GM18499 (cell line): Measurements from ENCODE around the gene HOXB7.

ENCODE experiments used
- ATAC-seq: cut with Tn5 transposase; IDR thresholded peaks from one replicate; pipeline ENCODE4 v1.9.1; 2021; ENCODE audit warnings: moderate number of reproducible peaks; ENCODE audit not compliant: insufficient read depth, unreplicated experiment

Gene HOXB7

DNA sequence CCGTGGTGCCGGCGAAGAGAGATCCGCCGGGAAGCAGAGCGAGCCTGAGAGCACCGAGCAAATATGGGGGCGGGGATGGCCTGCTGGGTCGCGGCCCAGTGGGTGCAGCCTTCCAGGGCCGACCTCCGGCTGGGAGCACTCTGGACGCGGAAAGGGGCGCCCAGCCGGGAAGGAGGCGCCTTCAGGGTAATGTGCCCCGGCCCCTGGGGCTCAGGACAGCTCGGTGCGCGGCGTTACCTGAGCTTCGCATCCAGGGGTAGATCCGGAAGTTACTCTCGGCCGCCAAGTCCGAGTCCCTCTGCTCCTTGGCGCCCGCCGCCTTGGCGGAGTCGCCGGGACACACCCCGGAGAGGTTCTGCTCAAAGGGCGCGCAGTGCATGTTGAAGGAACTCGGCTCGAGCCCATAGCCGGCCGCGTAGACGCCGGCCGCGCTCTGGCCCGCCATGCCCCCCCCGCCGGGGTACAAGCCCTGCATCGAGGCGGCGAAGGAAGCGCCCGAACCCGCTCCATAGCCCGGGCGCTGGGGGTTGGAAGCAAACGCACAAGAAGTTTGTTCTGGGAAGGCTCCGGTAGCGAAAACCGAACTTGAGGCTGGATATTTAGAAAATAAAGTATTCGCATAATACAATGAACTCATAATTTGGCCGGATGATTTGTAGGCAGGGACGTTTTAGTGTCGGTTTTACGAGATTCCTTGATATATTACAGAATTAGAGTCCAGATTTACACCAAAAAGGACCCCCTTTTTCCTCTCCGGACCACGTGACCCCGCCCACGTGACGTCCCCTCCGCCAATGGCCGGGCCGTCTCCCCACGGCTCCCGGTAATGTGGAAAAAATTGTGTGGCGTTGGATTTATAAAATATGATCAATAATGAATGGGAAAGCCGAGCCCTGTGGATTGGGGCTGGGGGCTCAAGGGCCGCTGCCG lies at the start of gene HOXB7:
HOXB7 (minus strand) TSS at position 736 of the 930 bp plus-strand sequence; CDS start at position 637, 99 bp downstream.
- no peak for ATAC-seq

- ATAC-seq: no peak
Observed at GRCh38 chr17:48655913-48656312, 45.1 kb upstream of the HOXB7 start.

DNA sequence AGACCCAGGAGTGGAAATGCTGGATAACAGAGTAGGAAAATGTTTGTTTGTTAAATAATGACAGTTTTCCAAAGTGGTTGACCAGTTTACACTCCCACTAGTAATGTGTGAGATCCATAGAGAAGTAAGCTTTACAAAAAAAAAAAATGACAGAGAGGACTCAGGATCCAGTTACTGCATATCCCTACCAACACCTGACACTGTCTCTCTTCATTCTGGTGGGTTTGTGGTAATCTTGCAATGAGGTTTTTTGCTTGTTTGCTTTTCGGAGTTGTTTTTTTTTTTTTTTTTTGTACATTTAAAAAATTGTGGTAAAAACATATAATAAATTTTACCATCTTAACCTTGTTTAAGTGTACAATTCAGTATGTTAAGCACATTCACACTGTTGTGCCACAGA lies 38.9 kb upstream of the HOXB7 start:
- no peak for ATAC-seq

- no peak for ATAC-seq
Observed at GRCh38 chr17:48647963-48648245, 37.1 kb upstream of the HOXB7 start.

DNA sequence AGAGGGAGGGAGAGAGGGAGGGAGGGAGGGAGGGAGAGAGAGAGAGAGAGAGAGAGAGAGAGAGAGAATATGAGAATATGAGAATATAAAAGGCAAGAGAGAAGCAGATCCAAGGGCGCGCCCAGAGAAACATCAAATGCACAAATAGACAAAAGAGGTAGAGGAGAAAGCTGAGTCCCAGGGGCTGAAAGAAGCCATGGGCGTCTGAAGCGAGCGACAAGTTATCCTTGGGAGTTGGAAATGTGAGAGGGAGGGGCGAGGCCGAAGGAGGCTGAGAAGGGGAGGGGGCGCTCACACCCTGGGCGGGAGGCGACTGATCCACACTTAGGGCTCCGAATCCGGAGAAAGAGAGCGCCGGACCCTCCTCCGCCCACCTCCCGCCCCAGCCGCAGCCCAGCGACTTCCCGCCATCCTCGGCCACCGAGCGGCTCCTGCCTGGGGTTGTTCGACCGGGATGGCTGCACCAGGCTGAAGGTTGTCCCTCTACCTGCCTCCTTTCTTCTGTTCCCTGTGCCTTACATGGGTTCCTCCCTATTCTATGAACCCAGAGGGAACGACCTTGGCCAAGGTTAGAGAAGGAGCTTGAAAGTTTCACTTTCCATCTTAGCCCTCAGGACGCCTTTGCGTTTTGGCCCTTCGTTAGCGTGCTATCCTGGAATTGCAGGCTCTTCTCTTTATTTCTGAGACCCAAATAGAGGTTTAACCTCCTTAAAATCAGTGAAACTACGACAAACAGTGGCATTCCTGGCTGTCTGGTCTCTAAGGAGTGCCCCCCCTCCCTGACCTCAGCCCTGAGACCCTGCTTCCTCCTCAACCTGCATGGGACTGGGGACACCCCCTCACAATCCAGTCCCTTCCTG lies 36.5 kb upstream of the HOXB7 start:
- ATAC-seq: no peak

- ATAC-seq: no peak
Observed at GRCh38 chr17:48646183-48647102, 35.6 kb upstream of the HOXB7 start.

GRCh38 chr17:48645639-48646182 lies 34.9 kb upstream of the HOXB7 start:
- no peak for ATAC-seq

- ATAC-seq: no peak
Observed at GRCh38 chr17:48644910-48645557, 34.2 kb upstream of the HOXB7 start.

- ATAC-seq: no peak
Observed at GRCh38 chr17:48644159-48644558, 33.3 kb upstream of the HOXB7 start.

- ATAC-seq: no peak
Observed at GRCh38 chr17:48643697-48644012, 32.8 kb upstream of the HOXB7 start.

DNA sequence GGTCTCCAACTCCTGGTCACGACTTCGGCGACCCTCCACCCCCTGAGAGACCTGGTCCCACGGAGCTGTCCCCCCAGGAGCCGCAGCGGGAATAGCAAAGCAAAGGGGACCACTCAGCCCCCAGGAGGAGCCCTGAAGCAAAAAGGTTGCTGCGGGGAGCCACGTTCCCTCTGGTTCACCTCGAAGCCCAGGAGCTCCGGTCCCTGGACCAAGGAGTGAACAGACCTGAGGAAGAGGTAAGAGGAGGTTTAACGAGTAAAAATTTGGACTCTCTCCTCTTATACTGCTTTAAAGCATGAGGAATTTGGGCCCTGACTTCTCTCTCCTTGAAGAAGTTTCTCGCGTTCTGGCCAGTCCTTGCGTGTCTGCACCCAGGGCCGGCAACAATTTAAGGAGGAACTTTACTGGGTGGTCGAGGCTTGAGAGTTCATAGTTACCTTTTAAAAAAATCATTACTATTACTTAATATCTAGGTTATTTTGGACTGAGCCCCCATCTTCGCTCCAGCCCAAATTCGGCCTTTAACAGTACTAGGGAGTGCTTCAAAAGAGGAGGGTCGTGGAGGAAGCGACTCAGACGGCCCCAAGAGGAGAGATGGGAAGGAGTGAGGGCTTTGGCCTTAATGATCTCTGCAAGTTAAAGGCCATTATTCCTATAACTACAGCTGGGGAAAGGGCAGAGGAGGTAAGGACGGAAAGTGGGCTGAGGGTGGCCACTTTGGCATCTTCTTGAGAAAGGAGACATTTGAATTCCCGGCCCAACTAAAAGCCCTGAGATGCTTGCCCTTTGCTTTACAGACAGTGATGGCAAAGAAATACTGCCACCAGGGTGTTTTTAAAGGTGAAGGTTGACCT lies 32.3 kb upstream of the HOXB7 start:
- ATAC-seq: no peak

GRCh38 chr17:48642059-48642842 lies 31.4 kb upstream of the HOXB7 start:
- no peak for ATAC-seq

DNA sequence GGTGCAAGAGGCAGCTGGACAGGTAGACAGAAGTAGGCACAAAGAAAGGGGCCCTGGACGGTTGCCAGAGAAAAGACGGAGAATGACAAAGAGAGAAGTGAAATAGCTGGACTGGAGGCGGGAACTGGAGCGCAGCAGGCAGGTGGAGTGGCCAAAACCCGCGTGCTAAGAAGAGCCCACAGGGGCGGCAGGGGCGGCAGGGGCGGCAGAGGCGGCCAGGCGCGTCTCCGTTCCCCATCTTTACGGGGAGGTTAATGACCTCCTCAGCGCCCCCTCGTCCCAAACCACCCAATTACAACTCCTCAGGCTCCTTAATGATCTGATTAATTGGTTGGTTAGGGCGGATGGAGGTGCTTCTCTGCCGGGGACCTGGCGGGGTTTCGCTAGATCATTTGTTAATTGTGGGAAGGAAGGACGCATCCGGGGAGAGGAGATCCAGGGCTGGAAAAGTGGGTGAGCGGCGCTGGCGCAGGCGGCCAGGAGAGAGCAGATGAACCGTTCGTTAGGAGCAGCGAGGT lies 30.8 kb upstream of the HOXB7 start:
- no peak for ATAC-seq

DNA sequence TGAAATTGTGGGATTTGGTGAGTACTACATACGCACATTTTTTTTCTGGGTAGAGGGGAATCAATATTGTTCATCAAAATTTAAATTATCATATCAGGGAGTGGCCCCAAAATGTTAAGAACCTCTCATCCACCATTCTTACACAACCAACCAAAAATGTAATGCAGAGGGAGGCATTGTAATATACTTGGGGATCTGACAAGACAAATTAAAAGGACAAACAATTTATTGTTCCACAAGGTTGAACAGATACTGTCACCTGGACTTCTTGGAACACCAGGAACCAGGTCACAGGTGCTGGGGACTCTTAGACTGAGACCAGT lies 30.0 kb upstream of the HOXB7 start:
- no peak for ATAC-seq

- no peak for ATAC-seq
Observed at GRCh38 chr17:48639982-48640857, 29.4 kb upstream of the HOXB7 start.

DNA sequence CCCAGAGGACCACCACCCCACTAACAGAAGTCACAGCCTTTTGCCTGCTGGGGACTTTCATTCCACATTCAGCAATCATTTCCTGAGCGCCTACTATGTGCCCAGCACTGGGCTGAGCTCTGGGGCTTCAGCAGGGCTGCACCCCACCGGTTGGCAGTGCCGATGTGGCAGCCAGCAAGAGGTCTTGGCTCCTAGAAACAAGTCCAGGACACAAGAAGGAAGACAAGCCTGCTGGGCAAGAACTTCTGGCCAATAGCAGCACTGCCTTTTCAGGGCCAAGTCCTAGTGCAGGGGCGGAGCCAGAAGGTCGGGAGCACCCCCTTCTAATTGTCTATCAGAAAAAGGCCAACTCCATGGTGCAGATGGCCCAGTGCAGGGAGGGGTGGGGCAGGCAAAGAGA lies 28.3 kb upstream of the HOXB7 start:
- ATAC-seq: no peak
